ENCODE data around the gene SCN2A. TPM values are rescaled to one million over a fixed set of nuclear protein-coding genes. Genes with fewer than 3 reads are reported as not detected.

The SCN2A gene
- total RNA-seq, 1 experiment from 2014 or later = 0.15 TPM

GRCh38 chr2:165410276-165410675, 171.1 kb downstream of the SCN2A start:
- intact Hi-C loops (cut with micrococcal nuclease; ENCODE audit: unreplicated experiment) = no loop called here
- Histone ChIP-seq H3K9me3 (ENCODE audit: insufficient read depth, low read depth) (no peaks in the 10 kb centered on the region), H4K20me1 (ENCODE audit: insufficient read depth) (no peaks in the 10 kb centered on the region), H3K27ac (no peak overlapping the region), H2AFZ (no peak overlapping the region), H3K79me2 (ENCODE audit: low read depth) (no peaks in the 10 kb centered on the region), H3F3A (ENCODE audit: insufficient read depth, low read depth) (no peaks in the 10 kb centered on the region), H3K36me3 (ENCODE audit: low read depth) (no peaks in the 10 kb centered on the region), H3K4me3 (no peak overlapping the region), H3K27me3 (ENCODE audit: insufficient read depth, low read depth) (no peaks in the 10 kb centered on the region), H3K4me2 (no peak overlapping the region), H3K4me1 (replicated peaks; ENCODE audit: insufficient read depth) (no peaks in the 10 kb centered on the region), H3K9me2 (ENCODE audit: insufficient read depth) (no peaks in the 10 kb centered on the region)
- TF ChIP-seq EZH2 (IDR thresholded peaks at IDR 0.05; ENCODE audit: low read depth) (no peak), CTCF (conservative IDR thresholded peaks at IDR 0.05) (no peak)
- BruUV-seq (replicated peaks) = no TSS peak
- CTCF ChIA-PET = no interaction called here
- POLR2A ChIA-PET (ENCODE audit: unreplicated experiment) = no interaction called here
- DNase-seq = no peak

GRCh38 chr2:165414187-165414586, 175.0 kb downstream of the SCN2A start:
- Histone ChIP-seq H2AFZ (no peak overlapping the region), H3K9me2 (ENCODE audit: insufficient read depth) (no peaks in the 10 kb centered on the region), H3K27me3 (ENCODE audit: insufficient read depth, low read depth) (no peaks in the 10 kb centered on the region), H3K79me2 (ENCODE audit: low read depth) (no peaks in the 10 kb centered on the region), H3K36me3 (ENCODE audit: low read depth) (no peaks in the 10 kb centered on the region), H3K9me3 (ENCODE audit: insufficient read depth, low read depth) (no peaks in the 10 kb centered on the region), H3K4me3 (no peak overlapping the region), H4K20me1 (ENCODE audit: insufficient read depth) (no peaks in the 10 kb centered on the region), H3F3A (ENCODE audit: insufficient read depth, low read depth) (no peaks in the 10 kb centered on the region), H3K4me2 (no peak overlapping the region), H3K4me1 (replicated peaks; ENCODE audit: insufficient read depth) (no peaks in the 10 kb centered on the region), H3K27ac (no peak overlapping the region)
- no peak for TF ChIP-seq EZH2 (IDR thresholded peaks at IDR 0.05; ENCODE audit: low read depth)
- no peak for TF ChIP-seq CTCF (conservative IDR thresholded peaks at IDR 0.05)
- CTCF ChIA-PET = no interaction called here
- DNase-seq = no peak
- intact Hi-C loops (cut with micrococcal nuclease; ENCODE audit: unreplicated experiment) = no loop called here
- POLR2A ChIA-PET (ENCODE audit: unreplicated experiment) = no interaction called here
- no TSS peak for BruUV-seq (replicated peaks)

- no peak overlapping the region for H3K4me3 ChIP-seq
- no peak for DNase-seq
- no peaks in the 10 kb centered on the region for H3K36me3 ChIP-seq (ENCODE audit: low read depth)
- no peak overlapping the region for H2AFZ ChIP-seq
- H4K20me1 ChIP-seq (ENCODE audit: insufficient read depth) = no peaks in the 10 kb centered on the region
- no peak overlapping the region for H3K27ac ChIP-seq
- BruUV-seq (replicated peaks) = no TSS peak
- H3K9me3 ChIP-seq (ENCODE audit: insufficient read depth, low read depth) = no peaks in the 10 kb centered on the region
- POLR2A ChIA-PET (ENCODE audit: unreplicated experiment) = no interaction called here
- CTCF ChIA-PET = no interaction called here
- intact Hi-C loops (cut with micrococcal nuclease; ENCODE audit: unreplicated experiment) = no loop called here
- H3K4me1 ChIP-seq (replicated peaks; ENCODE audit: insufficient read depth) = no peaks in the 10 kb centered on the region
- TF ChIP-seq EZH2 (IDR thresholded peaks at IDR 0.05; ENCODE audit: low read depth) (no peak), CTCF (conservative IDR thresholded peaks at IDR 0.05) (no peak)
- no peaks in the 10 kb centered on the region for H3K79me2 ChIP-seq (ENCODE audit: low read depth)
- H3K27me3 ChIP-seq (ENCODE audit: insufficient read depth, low read depth) = no peaks in the 10 kb centered on the region
- H3K4me2 ChIP-seq = no peak overlapping the region
- H3K9me2 ChIP-seq (ENCODE audit: insufficient read depth) = no peaks in the 10 kb centered on the region
- no peaks in the 10 kb centered on the region for H3F3A ChIP-seq (ENCODE audit: insufficient read depth, low read depth)
Observed at GRCh38 chr2:165417009-165417408, 177.8 kb downstream of the SCN2A start.
